ENCODE measurements around the gene PRMT5. TPM values are rescaled to one million over a fixed set of nuclear protein-coding genes. Genes with fewer than 3 reads are reported as not detected.

Gene PRMT5
- total RNA-seq, 1 donor from 2014 or later: 56.6 TPM

- no peak for ATAC-seq
- no peak for DNase-seq
- intact Hi-C loops (cut with micrococcal nuclease): no loop called here
Measured at GRCh38 chr14:22883173-22883976, 45.8 kb downstream of the PRMT5 start, which contains the start of gene REM2. Gene REM2, plus strand, starts transcription at chr14:22883222. Its CDS starts 66 bp downstream, at chr14:22883288.

GRCh38 chr14:22882529-22883172 is 46.5 kb downstream of the PRMT5 start:
- DNase-seq (no peak), ATAC-seq (no peak)
- intact Hi-C loops (cut with micrococcal nuclease): no loop called here

GRCh38 chr14:22882064-22882463 is 47.1 kb downstream of the PRMT5 start:
- no peak for ATAC-seq
- intact Hi-C loops (cut with micrococcal nuclease): no loop called here
- DNase-seq: no peak

- intact Hi-C loops (cut with micrococcal nuclease): no loop called here
Measured at GRCh38 chr14:22878271-22879246, 50.6 kb downstream of the PRMT5 start.

GRCh38 chr14:22877000-22877501 is 52.1 kb downstream of the PRMT5 start:
- DNase-seq: no peak
- no peak for ATAC-seq
- intact Hi-C loops (cut with micrococcal nuclease): no loop called here

More at GRCh38 chr14:22878271-22879246, 50.6 kb downstream of the PRMT5 start:
- ATAC-seq: no peak
- no peak for DNase-seq

GRCh38 chr14:22875748-22876319 is 53.3 kb downstream of the PRMT5 start:
- ATAC-seq: no peak
- intact Hi-C loops (cut with micrococcal nuclease): no loop called here
- DNase-seq: no peak

GRCh38 chr14:22875003-22875747 is 54.0 kb downstream of the PRMT5 start:
- ATAC-seq (no peak), DNase-seq (no peak)
- intact Hi-C loops (cut with micrococcal nuclease): no loop called here

GRCh38 chr14:22872833-22873520 is 56.2 kb downstream of the PRMT5 start:
- ATAC-seq (no peak), DNase-seq (no peak)
- intact Hi-C loops (cut with micrococcal nuclease): no loop called here

- DNase-seq (peak; percentile 80), ATAC-seq (peak; percentile 58)
- intact Hi-C loops (cut with micrococcal nuclease): no loop called here
Measured at GRCh38 chr14:22872033-22872832, 56.9 kb downstream of the PRMT5 start.

GRCh38 chr14:22871224-22872032 is 57.7 kb downstream of the PRMT5 start, which contains the start of gene LRP10:
Gene LRP10, plus strand, starts transcription at chr14:22871740. Its CDS starts 564 bp downstream, at chr14:22872304.
- peak; percentile 96 for ATAC-seq
- peak; percentile 96 for DNase-seq
- intact Hi-C loops (cut with micrococcal nuclease): no loop called here

- intact Hi-C loops (cut with micrococcal nuclease): no loop called here
- ATAC-seq: peak; percentile 20
Measured at GRCh38 chr14:22870811-22871223, 58.4 kb downstream of the PRMT5 start.

More at GRCh38 chr14:22870811-22871223, 58.4 kb downstream of the PRMT5 start:
- DNase-seq: no peak

Other genes starting within 250 kb of the PRMT5 start
- 184 TPM for gene OXA1L, start 162.7 kb downstream of the PRMT5 start, total RNA-seq
- gene SLC7A7, start 113.9 kb downstream of the PRMT5 start, total RNA-seq: 4.7 TPM
- 113 TPM for gene MRPL52, start 99.5 kb downstream of the PRMT5 start, total RNA-seq
- gene MMP14, start 92.8 kb downstream of the PRMT5 start, total RNA-seq: 19.9 TPM
- gene LRP10, start 57.6 kb downstream of the PRMT5 start, total RNA-seq: 61.9 TPM
- gene REM2, start 46.2 kb downstream of the PRMT5 start, total RNA-seq: not detected
- 52.5 TPM for gene RBM23, start 10.2 kb downstream of the PRMT5 start, total RNA-seq
- gene HAUS4, start 27.7 kb upstream of the PRMT5 start, total RNA-seq: 19.4 TPM
- gene AJUBA, start 53.2 kb upstream of the PRMT5 start, total RNA-seq: 12.4 TPM
- gene C14orf93, start 80.8 kb upstream of the PRMT5 start, total RNA-seq: 6.2 TPM
- gene PSMB5, start 105.5 kb upstream of the PRMT5 start, total RNA-seq: 111 TPM
- gene PSMB11, start 112.8 kb upstream of the PRMT5 start, total RNA-seq: not detected
- 2.0 TPM for gene CDH24, start 128.1 kb upstream of the PRMT5 start, total RNA-seq
- gene ACIN1, start 165.8 kb upstream of the PRMT5 start, total RNA-seq: 78.4 TPM
- 23.6 TPM for gene C14orf119, start 166.1 kb upstream of the PRMT5 start, total RNA-seq
- gene CIROP, start 175.6 kb upstream of the PRMT5 start, total RNA-seq: not detected
- not detected for gene CEBPE, start 189.9 kb upstream of the PRMT5 start, total RNA-seq

Data from left ventricle myocardium superior (tissue), 1 donor.